Central memory CD8-positive, alpha-beta T cell (primary cell): ENCODE measurements around the gene LMF2.

Experiments used
- ATAC-seq: fragments of 150-1000 bp; cut with Tn5 transposase; replicated peaks from 2 replicates; pipeline ENCODE4 v1.10.0; 2022; ENCODE audit warnings: mild to moderate bottlenecking, moderate FRiP score, moderate number of reproducible peaks; ENCODE audit not compliant: poor library complexity, severe bottlenecking; ENCODE audit errors: extremely low read depth
- DNase-seq, 2 donors: peaks; one replicate each; pipeline ENCODE4 v3.0.0; 2021; ENCODE audit warnings: low spot score in 2 of 2
- H3K27ac Mint-ChIP-seq: one replicate; pipeline ENCODE4 v1.8.0; 2022; ENCODE audit warnings: low read depth, mild to moderate bottlenecking, moderate library complexity, mixed read lengths
- H3K27me3 Mint-ChIP-seq: one replicate; pipeline ENCODE4 v1.8.0; 2022; ENCODE audit warnings: mixed read lengths
- H3K36me3 Mint-ChIP-seq: one replicate; pipeline ENCODE4 v1.8.0; 2022; ENCODE audit warnings: mild to moderate bottlenecking, moderate library complexity, mixed read lengths; ENCODE audit not compliant: insufficient read depth
- H3K4me1 Mint-ChIP-seq: one replicate; pipeline ENCODE4 v1.8.0; 2022; ENCODE audit warnings: mixed read lengths
- H3K4me3 Mint-ChIP-seq: one replicate; pipeline ENCODE4 v1.8.0; 2022; ENCODE audit warnings: mild to moderate bottlenecking, moderate library complexity, mixed read lengths
- H3K9me3 Mint-ChIP-seq: one replicate; pipeline ENCODE4 v1.8.0; 2022; ENCODE audit warnings: mixed read lengths

The LMF2 gene

DNA sequence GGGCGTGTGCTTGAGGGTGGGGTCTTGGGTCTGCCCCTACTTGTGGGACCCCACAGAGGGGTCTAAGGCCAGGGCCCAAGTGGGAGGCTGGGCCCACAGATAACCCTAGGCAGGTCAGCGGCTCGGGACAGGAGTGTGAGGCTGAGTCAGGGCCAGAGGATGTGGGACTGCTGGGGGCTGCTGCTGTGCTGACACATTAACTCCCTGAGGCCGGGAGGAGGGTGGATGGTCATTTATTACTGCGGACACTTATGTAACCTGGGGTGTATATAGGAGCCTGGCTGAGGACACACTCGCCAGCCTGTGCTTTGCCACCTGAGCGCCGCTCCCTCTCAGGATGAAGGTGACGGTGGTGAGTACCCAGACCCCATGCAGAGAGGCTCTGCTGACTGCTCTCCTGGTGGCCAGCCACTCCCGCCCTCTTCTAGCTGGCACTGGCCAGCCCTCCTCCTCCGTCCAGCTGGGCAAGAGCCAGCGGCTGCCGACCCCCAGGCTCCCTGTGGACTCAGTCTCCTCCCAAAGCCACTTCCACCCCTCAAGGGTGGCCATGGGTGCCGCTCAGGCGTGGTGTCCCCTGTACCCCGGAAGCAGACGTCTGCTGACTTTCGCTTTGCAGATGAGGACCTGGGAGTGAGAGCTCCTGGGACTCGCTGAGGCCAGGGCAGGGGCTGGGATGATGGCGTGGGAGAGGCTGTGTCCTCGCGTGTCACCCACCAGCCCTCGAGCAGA is 20.8 kb downstream of the LMF2 start, which contains the start of gene MIOX:
MIOX (plus strand) TSS at position 299 of the 729 bp plus-strand sequence; CDS start at position 338, 39 bp downstream.
- H3K36me3 Mint-ChIP-seq: peaks cover 1% of the 10 kb centered on the region
- H3K27me3 Mint-ChIP-seq: peaks cover 14% of the 10 kb centered on the region
- no peak within 1 kb of the TSS for H3K27ac Mint-ChIP-seq
- H3K4me1 Mint-ChIP-seq: peaks cover 5% of the 10 kb centered on the region
- DNase-seq: no peak
- ATAC-seq: no peak
- no peaks in the 10 kb centered on the region for H3K9me3 Mint-ChIP-seq
- no peak within 1 kb of the TSS for H3K4me3 Mint-ChIP-seq

DNA sequence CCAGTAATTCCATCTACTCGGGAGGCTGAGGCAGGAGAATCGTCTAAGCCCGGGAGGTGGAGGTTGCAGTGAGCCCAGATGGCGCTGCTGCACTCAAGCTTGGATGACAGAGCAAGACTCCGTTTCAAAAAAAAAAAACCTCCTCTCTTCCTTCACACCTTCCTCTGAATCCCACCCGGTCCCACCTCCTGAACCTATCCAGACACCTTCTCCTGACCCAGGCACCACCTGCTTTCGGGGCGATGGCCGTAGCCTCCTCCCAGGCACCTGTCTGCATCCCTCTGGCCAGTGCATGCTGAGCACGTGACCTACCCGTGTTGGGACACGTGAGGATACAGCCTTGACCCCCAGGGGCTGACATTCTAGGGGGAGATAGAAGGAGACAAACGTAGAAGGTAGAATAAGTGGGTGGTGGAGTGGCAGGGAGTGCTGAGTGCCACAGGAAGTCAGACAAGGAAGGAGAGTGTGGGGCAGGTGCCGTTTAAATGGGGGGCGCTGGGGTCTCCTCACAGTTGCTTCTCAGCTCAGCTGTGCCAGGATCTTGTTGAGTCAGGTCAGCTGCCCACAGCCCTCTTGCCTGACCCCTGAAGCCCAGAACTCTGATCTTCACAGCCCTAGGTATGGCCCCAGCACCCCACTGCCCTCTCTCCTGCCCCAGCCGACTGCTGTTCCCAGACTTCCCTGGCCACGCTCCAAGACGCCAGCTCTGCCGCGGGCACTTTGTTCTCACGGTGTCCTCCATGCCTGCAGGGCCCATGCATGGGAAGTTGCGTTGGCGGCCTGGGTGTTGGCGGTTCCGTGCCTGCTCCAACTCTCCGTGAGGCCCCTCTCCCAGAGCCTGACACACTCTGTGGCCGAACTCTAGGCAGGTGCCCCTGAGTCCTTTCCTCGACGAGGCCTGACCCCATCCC is 22.0 kb downstream of the LMF2 start:
- DNase-seq: no peak
- H3K4me1 Mint-ChIP-seq: no peaks in the 10 kb centered on the region
- no peaks in the 10 kb centered on the region for H3K9me3 Mint-ChIP-seq
- H3K27me3 Mint-ChIP-seq: peaks cover 14% of the 10 kb centered on the region
- no peak for ATAC-seq
- H3K4me3 Mint-ChIP-seq: no peak overlapping the region
- peaks cover 1% of the 10 kb centered on the region for H3K36me3 Mint-ChIP-seq
- H3K27ac Mint-ChIP-seq: no peak overlapping the region

DNA sequence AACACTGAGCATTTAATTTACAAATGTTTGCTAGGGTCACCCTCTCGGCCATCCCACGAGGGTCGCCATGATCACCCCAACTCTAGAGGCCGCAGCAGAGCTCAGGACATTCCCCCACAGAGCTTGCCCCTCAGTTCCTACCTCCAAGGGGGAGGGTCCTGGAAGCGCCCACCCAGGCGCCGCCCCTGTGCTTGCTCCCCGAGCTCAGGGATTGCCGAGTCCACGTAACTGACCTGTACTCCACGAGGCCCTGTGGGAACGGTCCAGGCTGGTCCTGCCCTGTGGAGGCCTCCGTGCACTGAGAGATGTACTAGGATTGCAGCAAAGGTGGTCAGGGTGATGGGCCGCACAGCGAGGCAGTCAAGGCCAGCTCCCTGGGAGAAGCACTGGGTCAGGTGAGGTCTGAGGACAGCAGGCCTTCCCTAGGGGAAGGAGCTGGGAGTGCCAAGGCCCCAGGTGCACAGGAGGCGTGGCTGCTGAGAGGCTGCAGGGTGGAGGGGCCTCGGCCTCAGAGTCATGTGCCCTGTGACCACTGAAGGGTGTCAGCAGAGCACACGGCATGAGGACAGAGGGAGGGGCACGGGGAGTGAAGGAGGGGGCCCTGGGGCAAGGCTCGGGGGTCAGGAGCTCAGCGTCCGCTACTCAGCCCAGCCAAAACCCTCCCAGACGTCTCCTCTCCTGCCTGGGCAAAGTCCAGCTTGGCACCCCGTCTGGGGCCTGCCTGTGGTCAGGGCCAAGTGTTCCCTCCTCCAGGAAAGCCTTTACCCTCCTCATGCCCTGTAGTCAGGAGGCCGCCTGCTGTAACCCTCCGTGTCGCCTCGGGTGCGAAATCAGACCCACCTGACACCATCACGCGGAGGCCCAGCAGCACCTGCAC is 23.3 kb downstream of the LMF2 start:
- peaks cover 1% of the 10 kb centered on the region for H3K36me3 Mint-ChIP-seq
- no peak overlapping the region for H3K4me3 Mint-ChIP-seq
- H3K4me1 Mint-ChIP-seq: no peaks in the 10 kb centered on the region
- no peak overlapping the region for H3K27ac Mint-ChIP-seq
- ATAC-seq: no peak
- no peaks in the 10 kb centered on the region for H3K9me3 Mint-ChIP-seq
- H3K27me3 Mint-ChIP-seq: peaks cover 14% of the 10 kb centered on the region
- no peak for DNase-seq

DNA sequence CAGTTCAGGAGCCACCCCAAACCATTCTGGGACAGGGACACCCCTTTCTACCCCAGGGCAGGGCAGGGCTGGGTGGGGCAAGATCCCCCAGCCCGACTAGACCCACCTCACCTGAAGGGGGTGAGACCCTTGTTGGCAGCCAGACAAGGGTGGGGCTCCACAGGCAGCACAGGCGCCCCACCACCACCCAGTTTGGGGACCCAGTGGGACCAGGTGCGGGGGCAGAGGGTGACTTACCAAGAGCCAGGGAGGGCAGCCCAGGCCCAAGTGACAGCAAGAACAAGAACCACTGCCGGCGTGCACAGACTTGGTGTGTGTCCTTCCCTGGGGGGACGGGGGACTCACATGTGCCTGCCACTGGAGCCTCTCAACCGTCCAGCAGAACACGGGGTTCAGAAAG is 23.9 kb downstream of the LMF2 start:
- Mint-ChIP-seq H3K27me3 (peaks cover 14% of the 10 kb centered on the region), H3K36me3 (peaks cover 1% of the 10 kb centered on the region), H3K9me3 (no peaks in the 10 kb centered on the region), H3K4me3 (no peak overlapping the region), H3K4me1 (no peaks in the 10 kb centered on the region), H3K27ac (no peak overlapping the region)
- no peak for ATAC-seq
- DNase-seq: no peak

DNA sequence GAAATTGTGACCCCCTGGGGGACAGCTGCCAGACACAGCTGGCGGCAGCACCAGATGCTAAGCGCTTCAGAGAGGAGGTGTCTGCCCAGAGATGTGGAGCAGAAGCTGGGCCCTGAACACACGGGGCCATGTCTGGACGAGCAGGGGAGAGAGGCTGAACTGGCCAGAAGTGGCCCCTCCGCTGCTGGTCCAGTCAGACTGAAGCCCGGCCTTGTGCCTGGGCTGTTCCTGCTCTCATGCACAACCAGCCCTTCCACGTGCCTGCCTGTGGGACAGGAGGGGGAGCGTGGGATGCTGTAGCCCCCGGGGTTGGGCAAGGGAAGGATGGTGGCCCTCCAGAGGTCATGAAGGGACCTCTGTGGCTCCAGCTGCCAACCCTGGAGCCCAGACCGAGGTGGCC is 24.4 kb downstream of the LMF2 start:
- Mint-ChIP-seq H3K9me3 (no peaks in the 10 kb centered on the region), H3K4me1 (no peaks in the 10 kb centered on the region), H3K27me3 (peaks cover 14% of the 10 kb centered on the region), H3K36me3 (peaks cover 1% of the 10 kb centered on the region), H3K4me3 (peak overlapping the region; percentile 11), H3K27ac (no peak overlapping the region)
- no peak for DNase-seq
- ATAC-seq: no peak

DNA sequence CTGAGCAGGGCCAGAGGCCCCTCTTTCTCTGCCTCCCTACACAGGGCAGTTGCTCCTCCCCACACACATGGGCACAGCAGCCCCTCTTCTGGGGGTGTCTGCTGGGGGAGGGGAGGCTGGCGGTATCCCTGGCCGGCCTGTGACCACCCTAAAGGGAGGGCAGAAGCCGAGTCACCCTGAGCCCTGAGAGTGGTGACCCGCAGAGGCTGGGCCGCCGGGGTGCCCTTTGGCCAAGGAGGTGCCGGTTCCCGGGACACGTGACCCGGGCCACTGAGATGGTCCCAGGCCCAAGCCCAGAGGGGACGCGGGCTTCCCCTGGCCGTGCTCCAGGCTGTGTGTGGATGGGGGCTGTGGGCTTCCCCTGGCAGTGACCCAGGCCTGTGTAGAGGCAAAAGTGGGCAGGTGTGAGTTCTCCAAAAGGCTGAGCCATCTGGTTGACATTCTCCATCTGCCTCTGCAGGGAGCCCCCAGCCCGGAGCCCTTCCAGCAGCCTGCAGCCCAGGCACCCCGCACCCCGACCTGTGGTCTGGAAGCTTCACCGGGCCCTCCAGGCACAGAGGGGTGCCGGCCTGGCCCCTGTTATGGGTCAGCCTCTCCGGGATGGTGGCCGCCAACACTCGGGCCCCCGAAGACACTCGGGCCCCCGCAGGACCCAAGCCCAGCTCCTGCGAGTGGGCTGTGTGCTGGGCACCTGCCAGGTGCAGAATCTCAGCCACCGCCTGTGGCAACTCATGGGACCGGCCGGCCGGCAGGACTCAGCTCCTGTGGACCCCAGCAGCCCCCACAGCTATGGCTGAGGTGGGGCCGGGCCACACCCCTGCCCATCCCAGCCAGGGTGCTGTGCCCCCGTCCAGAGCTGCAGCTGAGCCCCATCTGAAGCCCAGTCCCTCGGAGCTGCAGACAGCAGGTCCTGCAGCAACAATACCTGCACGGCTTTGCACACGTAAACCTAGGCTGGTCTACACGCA is 25.1 kb downstream of the LMF2 start:
- no peak for ATAC-seq

DNA sequence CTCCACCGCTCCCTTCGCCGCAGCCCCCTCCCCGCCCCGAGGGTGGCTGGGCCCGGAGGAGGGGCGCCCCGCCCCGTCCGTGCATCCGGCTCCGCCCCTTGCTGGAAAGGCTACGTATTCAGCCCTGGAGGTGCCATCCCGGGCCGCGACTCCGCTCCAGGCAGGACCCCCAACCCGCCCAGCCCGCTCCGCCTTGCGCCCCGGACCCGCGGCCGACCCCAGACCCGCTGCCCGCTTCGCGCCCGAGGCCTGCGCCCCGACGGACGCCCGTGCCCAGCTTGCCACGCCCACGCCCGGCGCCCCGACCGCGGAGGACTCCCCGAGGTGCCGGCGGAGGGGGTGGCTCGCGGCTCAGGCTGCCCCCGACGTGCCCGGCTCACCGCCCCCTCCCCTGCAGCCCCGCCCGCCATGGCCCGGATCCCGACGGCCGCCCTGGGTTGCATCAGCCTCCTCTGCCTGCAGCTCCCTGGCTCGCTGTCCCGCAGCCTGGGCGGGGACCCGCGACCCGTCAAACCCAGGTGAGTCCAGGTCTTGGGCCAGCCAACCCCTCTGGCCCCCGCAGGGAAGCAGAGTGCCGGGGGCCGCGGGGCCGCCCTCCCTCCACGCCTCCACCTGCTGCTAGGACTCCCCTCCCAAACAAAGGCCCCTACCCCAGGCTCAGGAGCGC is 25.9 kb downstream of the LMF2 start, which contains the start of gene ADM2:
ADM2 (plus strand) TSS at position 104 of the 667 bp plus-strand sequence; CDS start at position 409, 305 bp downstream.
- ATAC-seq (peak; percentile 69), DNase-seq (peak in 1 of 2 donors; percentile 34)
- Mint-ChIP-seq H3K9me3 (no peaks in the 10 kb centered on the region), H3K27ac (no peak within 1 kb of the TSS), H3K4me3 (peak within 1 kb of the TSS; percentile 71), H3K4me1 (no peaks in the 10 kb centered on the region), H3K27me3 (peaks cover 12% of the 10 kb centered on the region), H3K36me3 (peaks cover 1% of the 10 kb centered on the region)

More for the DNA sequence above, 25.1 kb downstream of the LMF2 start:
- Mint-ChIP-seq H3K27me3 (peaks cover 14% of the 10 kb centered on the region), H3K36me3 (peaks cover 1% of the 10 kb centered on the region), H3K4me1 (no peaks in the 10 kb centered on the region), H3K9me3 (no peaks in the 10 kb centered on the region), H3K4me3 (peak overlapping the region; percentile 69), H3K27ac (no peak overlapping the region)
- no peak for DNase-seq

DNA sequence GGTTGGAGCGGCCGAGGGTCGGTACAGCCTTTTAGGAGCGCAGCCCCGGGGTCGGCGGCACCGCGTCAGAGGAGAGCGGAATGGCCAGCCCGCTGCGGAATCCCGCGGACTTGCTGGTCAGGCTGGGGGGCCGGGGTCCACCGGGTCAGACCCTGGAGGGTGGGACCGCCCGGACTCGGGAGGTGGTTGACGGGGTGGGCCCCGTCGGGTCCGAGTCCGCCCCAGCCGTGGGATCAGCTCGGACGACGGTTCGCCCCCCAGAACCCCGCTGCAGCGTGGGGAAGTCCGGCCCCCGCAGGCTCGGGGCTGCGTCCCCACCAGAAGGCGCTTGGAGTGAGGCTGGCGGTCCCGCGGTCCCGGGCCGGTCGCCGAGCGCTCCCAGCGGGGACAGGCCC is 26.5 kb downstream of the LMF2 start:
- H3K9me3 Mint-ChIP-seq: no peaks in the 10 kb centered on the region
- no peak for DNase-seq
- H3K36me3 Mint-ChIP-seq: peaks cover 1% of the 10 kb centered on the region
- no peak overlapping the region for H3K27ac Mint-ChIP-seq
- no peak for ATAC-seq
- peak overlapping the region; percentile 71 for H3K4me3 Mint-ChIP-seq
- H3K27me3 Mint-ChIP-seq: peaks cover 7% of the 10 kb centered on the region
- no peaks in the 10 kb centered on the region for H3K4me1 Mint-ChIP-seq

DNA sequence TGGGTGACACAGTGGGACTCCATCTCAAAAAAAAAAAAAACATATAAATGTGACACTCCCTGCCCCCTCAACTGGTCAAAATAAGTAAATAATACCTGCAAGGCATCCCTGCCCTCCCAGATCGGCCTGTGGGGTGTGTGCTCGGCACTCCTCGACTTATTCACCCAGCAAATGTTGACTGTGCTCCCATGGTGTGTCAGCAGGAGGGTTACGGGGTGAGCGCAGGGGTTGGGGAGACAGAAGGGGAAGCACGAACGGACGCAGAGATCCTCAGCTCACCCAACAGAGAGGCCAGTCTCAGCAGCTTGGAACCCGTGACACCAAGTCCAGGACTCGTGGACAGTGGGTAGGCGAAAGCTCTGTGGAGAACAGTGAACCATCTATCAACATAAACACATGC is 27.8 kb downstream of the LMF2 start:
- no peaks in the 10 kb centered on the region for H3K27me3 Mint-ChIP-seq
- H3K9me3 Mint-ChIP-seq: no peaks in the 10 kb centered on the region
- no peak overlapping the region for H3K27ac Mint-ChIP-seq
- H3K4me3 Mint-ChIP-seq: peak overlapping the region; percentile 71
- ATAC-seq (no peak), DNase-seq (no peak)
- peaks cover 6% of the 10 kb centered on the region for H3K4me1 Mint-ChIP-seq
- peaks cover 1% of the 10 kb centered on the region for H3K36me3 Mint-ChIP-seq

DNA sequence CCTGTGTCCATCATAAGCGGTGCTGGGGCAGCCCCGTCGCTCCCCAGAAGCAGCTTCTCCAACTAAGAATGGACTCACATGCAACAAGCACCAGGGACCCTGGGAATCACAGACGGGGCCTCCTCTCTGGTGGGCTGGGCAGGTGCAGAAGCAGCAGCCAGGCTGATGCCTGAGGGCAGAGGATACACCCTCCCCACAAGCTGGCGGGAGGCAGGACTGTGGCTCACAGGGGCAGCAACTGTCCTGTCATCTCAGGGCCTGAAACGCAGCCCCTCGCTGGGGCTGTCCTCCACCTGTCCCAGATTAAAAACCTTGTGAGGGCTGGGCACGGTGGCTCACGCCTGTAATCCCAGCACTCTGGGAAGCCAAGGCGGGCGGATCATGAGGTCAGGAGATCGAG is 29.6 kb downstream of the LMF2 start:
- Mint-ChIP-seq H3K27ac (peak overlapping the region; percentile 55), H3K36me3 (peaks cover 10% of the 10 kb centered on the region), H3K27me3 (no peaks in the 10 kb centered on the region), H3K9me3 (no peaks in the 10 kb centered on the region), H3K4me3 (no peak overlapping the region), H3K4me1 (peaks cover 20% of the 10 kb centered on the region)
- ATAC-seq: no peak
- DNase-seq: no peak

DNA sequence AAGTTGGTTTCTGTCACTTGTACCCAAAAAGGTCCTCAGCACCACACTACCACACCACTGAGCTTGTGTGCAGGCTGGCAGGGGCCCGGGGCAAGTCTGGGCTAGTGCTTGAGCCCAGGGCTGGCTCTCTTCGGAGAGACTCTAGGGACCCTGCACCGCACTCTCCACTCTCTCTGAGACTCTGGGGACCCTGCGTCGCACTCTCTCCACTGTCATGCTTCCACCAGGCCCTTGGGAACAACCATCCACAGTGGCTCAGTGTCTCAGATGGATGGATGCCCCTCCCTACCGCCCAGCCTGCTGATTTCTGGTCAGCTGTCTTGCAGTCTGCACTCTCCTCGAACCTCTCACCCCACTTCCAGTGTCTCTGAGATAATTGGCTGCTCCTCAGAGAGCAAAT is 30.6 kb downstream of the LMF2 start:
- H3K27ac Mint-ChIP-seq: peak overlapping the region; percentile 32
- peaks cover 31% of the 10 kb centered on the region for H3K4me1 Mint-ChIP-seq
- ATAC-seq (no peak), DNase-seq (no peak)
- H3K9me3 Mint-ChIP-seq: no peaks in the 10 kb centered on the region
- H3K4me3 Mint-ChIP-seq: peak overlapping the region; percentile 68
- peaks cover 10% of the 10 kb centered on the region for H3K36me3 Mint-ChIP-seq
- no peaks in the 10 kb centered on the region for H3K27me3 Mint-ChIP-seq
